ENCODE data around the gene PJA2.

The PJA2 gene

DNA sequence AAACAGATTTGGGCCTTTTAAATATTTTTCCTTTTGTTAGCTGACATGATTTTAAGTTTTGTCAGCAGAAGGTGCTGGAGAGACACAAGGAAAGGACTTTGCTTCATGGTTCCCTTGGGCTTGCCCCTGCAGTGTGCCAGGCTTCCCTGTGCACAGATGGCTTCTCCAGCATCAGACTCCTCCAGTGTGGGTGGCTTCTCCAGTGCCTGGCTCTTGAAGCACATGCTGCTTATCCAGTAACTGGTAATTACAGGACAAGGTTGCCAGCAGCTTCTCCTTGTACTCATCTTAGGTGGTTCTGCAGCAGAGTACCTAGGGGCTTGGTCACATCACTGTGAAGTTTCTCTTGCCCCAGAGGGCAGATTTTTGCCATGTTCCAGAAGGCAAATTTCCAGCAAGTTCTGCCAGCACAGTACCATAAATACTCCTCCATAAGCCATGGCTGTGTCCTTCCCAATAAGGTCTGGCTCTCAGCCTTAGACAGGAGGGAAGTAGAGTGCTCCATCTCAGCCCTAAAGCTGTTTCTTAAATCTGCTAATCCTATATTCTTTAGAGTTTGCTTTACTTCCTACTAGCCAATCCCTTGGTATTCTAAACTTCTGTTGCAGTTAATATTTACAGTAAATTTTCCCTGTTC is 62.4 kb downstream of the PJA2 start:
- H3K36me3 ChIP-seq (ENCODE audit: control insufficient read depth, insufficient read depth, low read length), result peaks cover 47% of the 10 kb centered on the region
- no peak overlapping the region for H3K27ac ChIP-seq (ENCODE audit: low read depth, low read length)
- H3K9ac ChIP-seq (ENCODE audit: low read length), result no peak overlapping the region
- H3K4me1 ChIP-seq (ENCODE audit: control insufficient read depth, insufficient read depth, low read length), result no peaks in the 10 kb centered on the region
- H3K9me3 ChIP-seq (ENCODE audit: control insufficient read depth, insufficient read depth, low read depth, low read length), result peaks cover 3% of the 10 kb centered on the region; the same call in 1 of the 2 replicates
- H3K4me3 ChIP-seq (ENCODE audit: low read depth, low read length), result no peak overlapping the region
- no peaks in the 10 kb centered on the region for H3K27me3 ChIP-seq (ENCODE audit: control insufficient read depth, insufficient read depth, low read length)

DNA sequence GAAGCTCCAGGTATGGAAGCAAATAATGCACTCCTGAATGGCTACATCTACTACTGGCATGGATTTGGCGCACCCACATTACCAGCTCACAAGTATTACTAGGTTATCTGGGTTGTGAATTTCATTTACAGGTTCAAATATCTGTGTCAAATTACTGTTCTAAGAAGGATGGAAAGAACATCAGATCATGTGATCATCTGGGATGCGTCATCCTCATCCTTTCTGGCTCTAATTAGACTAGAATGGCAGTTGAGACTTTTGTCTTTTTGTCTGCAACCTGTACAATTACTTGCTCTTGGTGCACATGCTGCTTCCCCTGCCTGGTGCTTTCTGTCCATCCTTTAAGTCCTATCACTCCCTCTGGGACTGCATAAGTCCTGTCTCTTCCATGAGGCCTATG is 64.1 kb downstream of the PJA2 start:
- Histone ChIP-seq H3K4me3 (ENCODE audit: low read depth, low read length) (no peak overlapping the region), H3K27ac (ENCODE audit: low read depth, low read length) (no peak overlapping the region), H3K9me3 (ENCODE audit: control insufficient read depth, insufficient read depth, low read depth, low read length) (peaks cover 3% of the 10 kb centered on the region; the same call in 1 of the 2 replicates), H3K4me1 (ENCODE audit: control insufficient read depth, insufficient read depth, low read length) (no peaks in the 10 kb centered on the region), H3K9ac (ENCODE audit: low read length) (no peak overlapping the region), H3K36me3 (ENCODE audit: control insufficient read depth, insufficient read depth, low read length) (peaks cover 47% of the 10 kb centered on the region), H3K27me3 (ENCODE audit: control insufficient read depth, insufficient read depth, low read length) (no peaks in the 10 kb centered on the region)

GRCh38 chr5:109340351-109340750 is 69.4 kb downstream of the PJA2 start:
- Histone ChIP-seq H3K4me3 (ENCODE audit: low read depth, low read length) (no peak overlapping the region), H3K27ac (ENCODE audit: low read depth, low read length) (no peak overlapping the region), H3K9ac (ENCODE audit: low read length) (no peak overlapping the region), H3K4me1 (ENCODE audit: control insufficient read depth, insufficient read depth, low read length) (no peaks in the 10 kb centered on the region), H3K9me3 (ENCODE audit: control insufficient read depth, insufficient read depth, low read depth, low read length) (peaks cover 3% of the 10 kb centered on the region; the same call in 1 of the 2 replicates), H3K36me3 (ENCODE audit: control insufficient read depth, insufficient read depth, low read length) (peaks cover 37% of the 10 kb centered on the region), H3K27me3 (ENCODE audit: control insufficient read depth, insufficient read depth, low read length) (no peaks in the 10 kb centered on the region)

GRCh38 chr5:109335114-109335513 is 74.7 kb downstream of the PJA2 start:
- Histone ChIP-seq H3K4me3 (ENCODE audit: low read depth, low read length) (no peak overlapping the region), H3K36me3 (ENCODE audit: control insufficient read depth, insufficient read depth, low read length) (peaks cover 22% of the 10 kb centered on the region), H3K27me3 (ENCODE audit: control insufficient read depth, insufficient read depth, low read length) (no peaks in the 10 kb centered on the region), H3K27ac (ENCODE audit: low read depth, low read length) (no peak overlapping the region), H3K4me1 (ENCODE audit: control insufficient read depth, insufficient read depth, low read length) (no peaks in the 10 kb centered on the region), H3K9me3 (ENCODE audit: control insufficient read depth, insufficient read depth, low read depth, low read length) (no peaks in the 10 kb centered on the region), H3K9ac (ENCODE audit: low read length) (no peak overlapping the region)

- H3K9me3 ChIP-seq (ENCODE audit: control insufficient read depth, insufficient read depth, low read depth, low read length), result no peaks in the 10 kb centered on the region
- H3K27me3 ChIP-seq (ENCODE audit: control insufficient read depth, insufficient read depth, low read length), result no peaks in the 10 kb centered on the region
- H3K27ac ChIP-seq (ENCODE audit: low read depth, low read length), result no peak overlapping the region
- no peak overlapping the region for H3K4me3 ChIP-seq (ENCODE audit: low read depth, low read length)
- no peak overlapping the region for H3K9ac ChIP-seq (ENCODE audit: low read length)
- peaks cover 22% of the 10 kb centered on the region for H3K36me3 ChIP-seq (ENCODE audit: control insufficient read depth, insufficient read depth, low read length)
- H3K4me1 ChIP-seq (ENCODE audit: control insufficient read depth, insufficient read depth, low read length), result no peaks in the 10 kb centered on the region
Measured at GRCh38 chr5:109334056-109334455, 75.7 kb downstream of the PJA2 start.

GRCh38 chr5:109329333-109330237 is 80.2 kb downstream of the PJA2 start:
- H3K4me1 ChIP-seq (ENCODE audit: control insufficient read depth, insufficient read depth, low read length), result no peaks in the 10 kb centered on the region
- H3K4me3 ChIP-seq (ENCODE audit: low read depth, low read length), result no peak overlapping the region
- H3K9me3 ChIP-seq (ENCODE audit: control insufficient read depth, insufficient read depth, low read depth, low read length), result no peaks in the 10 kb centered on the region
- H3K9ac ChIP-seq (ENCODE audit: low read length), result no peak overlapping the region
- H3K27ac ChIP-seq (ENCODE audit: low read depth, low read length), result no peak overlapping the region
- no peaks in the 10 kb centered on the region; the same call in 1 of the 2 replicates for H3K36me3 ChIP-seq (ENCODE audit: control insufficient read depth, insufficient read depth, low read length)
- no peaks in the 10 kb centered on the region for H3K27me3 ChIP-seq (ENCODE audit: control insufficient read depth, insufficient read depth, low read length)

GRCh38 chr5:109328626-109329025 is 81.1 kb downstream of the PJA2 start:
- Histone ChIP-seq H3K9me3 (ENCODE audit: control insufficient read depth, insufficient read depth, low read depth, low read length) (no peaks in the 10 kb centered on the region), H3K4me1 (ENCODE audit: control insufficient read depth, insufficient read depth, low read length) (no peaks in the 10 kb centered on the region), H3K4me3 (ENCODE audit: low read depth, low read length) (no peak overlapping the region), H3K36me3 (ENCODE audit: control insufficient read depth, insufficient read depth, low read length) (no peaks in the 10 kb centered on the region), H3K27me3 (ENCODE audit: control insufficient read depth, insufficient read depth, low read length) (no peaks in the 10 kb centered on the region), H3K27ac (ENCODE audit: low read depth, low read length) (no peak overlapping the region), H3K9ac (ENCODE audit: low read length) (no peak overlapping the region)

DNA sequence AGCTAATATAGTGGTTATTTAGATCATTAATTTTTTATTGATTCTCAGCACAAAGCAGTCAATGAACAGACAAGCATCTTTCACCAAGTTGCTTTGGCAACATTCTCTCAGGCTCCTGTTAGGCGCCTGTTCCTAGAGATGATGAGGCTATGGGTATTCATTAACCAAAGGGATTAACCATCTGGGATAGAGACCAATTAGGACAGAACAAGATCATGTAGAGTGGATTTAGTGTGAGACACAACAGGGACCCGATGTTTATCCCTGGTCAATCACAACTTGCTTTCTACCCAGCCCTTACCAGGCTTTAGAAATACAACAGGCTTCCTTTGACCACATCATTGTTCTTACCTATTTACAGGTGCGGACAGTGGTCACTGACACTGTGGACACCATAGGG is 82.2 kb downstream of the PJA2 start:
- Histone ChIP-seq H3K4me1 (ENCODE audit: control insufficient read depth, insufficient read depth, low read length) (no peaks in the 10 kb centered on the region), H3K27ac (ENCODE audit: low read depth, low read length) (no peak overlapping the region), H3K36me3 (ENCODE audit: control insufficient read depth, insufficient read depth, low read length) (no peaks in the 10 kb centered on the region), H3K4me3 (ENCODE audit: low read depth, low read length) (no peak overlapping the region), H3K9me3 (ENCODE audit: control insufficient read depth, insufficient read depth, low read depth, low read length) (no peaks in the 10 kb centered on the region), H3K27me3 (ENCODE audit: control insufficient read depth, insufficient read depth, low read length) (no peaks in the 10 kb centered on the region), H3K9ac (ENCODE audit: low read length) (no peak overlapping the region)

GRCh38 chr5:109326919-109327318 is 82.9 kb downstream of the PJA2 start:
- Histone ChIP-seq H3K4me1 (ENCODE audit: control insufficient read depth, insufficient read depth, low read length) (no peaks in the 10 kb centered on the region), H3K9ac (ENCODE audit: low read length) (no peak overlapping the region), H3K27ac (ENCODE audit: low read depth, low read length) (no peak overlapping the region), H3K36me3 (ENCODE audit: control insufficient read depth, insufficient read depth, low read length) (no peaks in the 10 kb centered on the region), H3K4me3 (ENCODE audit: low read depth, low read length) (no peak overlapping the region), H3K9me3 (ENCODE audit: control insufficient read depth, insufficient read depth, low read depth, low read length) (no peaks in the 10 kb centered on the region), H3K27me3 (ENCODE audit: control insufficient read depth, insufficient read depth, low read length) (no peaks in the 10 kb centered on the region)

DNA sequence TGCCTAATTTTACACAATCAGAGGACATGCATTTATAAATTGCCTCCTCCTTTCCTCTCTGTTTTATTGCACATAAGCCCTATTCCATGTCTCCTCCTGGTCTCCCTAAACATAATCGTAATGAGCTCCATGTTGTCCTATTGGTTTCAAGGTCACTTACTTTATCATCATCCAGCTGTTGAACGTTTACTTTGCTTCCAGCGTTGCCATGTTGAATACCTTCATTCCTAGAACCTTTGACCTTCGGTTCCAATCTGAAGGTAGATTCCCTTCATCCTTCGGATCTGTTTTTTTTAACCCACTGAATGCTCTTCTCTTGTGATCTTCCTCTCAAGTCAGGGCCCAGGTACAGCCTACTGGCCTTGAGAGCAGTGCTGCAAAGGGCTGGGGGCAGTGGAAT is 84.3 kb downstream of the PJA2 start:
- H3K4me1 ChIP-seq (ENCODE audit: control insufficient read depth, insufficient read depth, low read length), result no peaks in the 10 kb centered on the region
- H3K27ac ChIP-seq (ENCODE audit: low read depth, low read length), result no peak overlapping the region
- no peak overlapping the region for H3K9ac ChIP-seq (ENCODE audit: low read length)
- H3K9me3 ChIP-seq (ENCODE audit: control insufficient read depth, insufficient read depth, low read depth, low read length), result no peaks in the 10 kb centered on the region
- no peaks in the 10 kb centered on the region for H3K36me3 ChIP-seq (ENCODE audit: control insufficient read depth, insufficient read depth, low read length)
- H3K4me3 ChIP-seq (ENCODE audit: low read depth, low read length), result no peak overlapping the region
- no peaks in the 10 kb centered on the region for H3K27me3 ChIP-seq (ENCODE audit: control insufficient read depth, insufficient read depth, low read length)

GRCh38 chr5:109324931-109325330 is 84.8 kb downstream of the PJA2 start:
- H3K9me3 ChIP-seq (ENCODE audit: control insufficient read depth, insufficient read depth, low read depth, low read length), result no peaks in the 10 kb centered on the region
- no peak overlapping the region for H3K9ac ChIP-seq (ENCODE audit: low read length)
- H3K4me1 ChIP-seq (ENCODE audit: control insufficient read depth, insufficient read depth, low read length), result no peaks in the 10 kb centered on the region
- H3K27me3 ChIP-seq (ENCODE audit: control insufficient read depth, insufficient read depth, low read length), result no peaks in the 10 kb centered on the region
- no peaks in the 10 kb centered on the region for H3K36me3 ChIP-seq (ENCODE audit: control insufficient read depth, insufficient read depth, low read length)
- H3K27ac ChIP-seq (ENCODE audit: low read depth, low read length), result no peak overlapping the region
- H3K4me3 ChIP-seq (ENCODE audit: low read depth, low read length), result no peak overlapping the region

All from HUES6 (cell line).